Neural cell (in vitro differentiated cells): ENCODE measurements around the gene PDK2. TPM values are rescaled to one million over a fixed set of nuclear protein-coding genes. Genes with fewer than 3 reads are reported as not detected.

Experiments used
- H2AFZ ChIP-seq: fragments of 200-600, 300-800 bp; sonication (generic), shearing (Covaris generic); 2 replicates; pipeline ENCODE4 v1.6.0; 2014; ENCODE audit warnings: low read depth, mild to moderate bottlenecking, antibody characterized with exemption, low read length, moderate library complexity
- H3F3A ChIP-seq: fragments of 200-600 bp; shearing (Covaris generic); 2 replicates; pipeline ENCODE4 v1.6.1; 2016; ENCODE audit warnings: mild to moderate bottlenecking, moderate library complexity, mixed read lengths, antibody characterized with exemption, low read length; ENCODE audit not compliant: insufficient read depth, poor library complexity, severe bottlenecking
- H3K27ac ChIP-seq: fragments of 200-600, 300-800 bp; sonication (generic), shearing (Covaris generic); 2 replicates; pipeline ENCODE4 v1.5.1; 2014; ENCODE audit warnings: mild to moderate bottlenecking, low read length, moderate library complexity
- H3K27me3 ChIP-seq: fragments of 300-800, 200-600 bp; sonication (generic), shearing (Covaris generic); 2 replicates; pipeline ENCODE4 v1.6.0; 2014; ENCODE audit warnings: mild to moderate bottlenecking, low read depth, low read length, moderate library complexity; ENCODE audit not compliant: insufficient read depth
- H3K36me3 ChIP-seq: fragments of 300-800, 200-600 bp; sonication (generic), shearing (Covaris generic); 2 replicates; pipeline ENCODE4 v1.5.1; 2014; ENCODE audit warnings: mild to moderate bottlenecking, antibody characterized with exemption, low read length, moderate library complexity; ENCODE audit not compliant: insufficient read depth
- H3K4me2 ChIP-seq: fragments of 300-800, 200-600 bp; sonication (generic), shearing (Covaris generic); 2 replicates; pipeline ENCODE4 v1.6.0; 2014; ENCODE audit warnings: mild to moderate bottlenecking, low read length
- H3K4me3 ChIP-seq: fragments of 300-800, 200-600 bp; sonication (generic), shearing (Covaris generic); 2 replicates; pipeline ENCODE4 v1.5.1; 2014; ENCODE audit warnings: mild to moderate bottlenecking, low read length, moderate library complexity
- H3K79me2 ChIP-seq: fragments of 200-600 bp; shearing (Covaris generic); replicated peaks from 2 replicates; pipeline ENCODE4 v1.6.0; 2014; ENCODE audit warnings: mild to moderate bottlenecking, low read length, moderate library complexity; ENCODE audit not compliant: insufficient read depth
- H3K9ac ChIP-seq: fragments of 300-800, 200-600 bp; sonication (generic), shearing (Covaris generic); 2 replicates; pipeline ENCODE4 v1.6.1; 2016; ENCODE audit warnings: mild to moderate bottlenecking, low read length, mixed read lengths
- H3K9me2 ChIP-seq: fragments of 200-600 bp; shearing (Covaris generic); 2 replicates; pipeline ENCODE4 v1.6.1; 2016; ENCODE audit warnings: mild to moderate bottlenecking, low read length, mixed read lengths; ENCODE audit not compliant: insufficient read depth
- H3K9me3 ChIP-seq: fragments of 200-600, 300-800 bp; sonication (generic), shearing (Covaris generic); 2 replicates; pipeline ENCODE4 v1.6.1; 2016; ENCODE audit warnings: mild to moderate bottlenecking, mixed run types, low read length, moderate library complexity, mixed read lengths
- H4K20me1 ChIP-seq: fragments of 200-600 bp; shearing (Covaris generic); 2 replicates; pipeline ENCODE4 v1.6.1; 2016; ENCODE audit warnings: mild to moderate bottlenecking, mixed run types; ENCODE audit not compliant: insufficient read depth
- EP300 ChIP-seq: fragments of 450-650 bp; conservative IDR thresholded peaks from 2 replicates; pipeline ENCODE4 v1.6.1; 2014; ENCODE audit warnings: antibody characterized with exemption, mild to moderate bottlenecking, moderate library complexity; ENCODE audit not compliant: poor library complexity, severe bottlenecking
- EZH2 ChIP-seq: fragments of 200-600, 300-800 bp; shearing (Covaris generic), sonication (generic); IDR thresholded peaks from 2 replicates; pipeline ENCODE4 v1.6.1; 2014; ENCODE audit warnings: antibody characterized with exemption, low read length, borderline replicate concordance, mild to moderate bottlenecking; ENCODE audit not compliant: insufficient read depth, poor library complexity, severe bottlenecking
- MXI1 ChIP-seq: fragments of 450-650 bp; conservative IDR thresholded peaks from 2 replicates; pipeline ENCODE4 v1.6.1; 2014; ENCODE audit warnings: antibody characterized with exemption, mild to moderate bottlenecking; ENCODE audit not compliant: poor library complexity, severe bottlenecking
- POLR2AphosphoS5 ChIP-seq: IDR thresholded peaks from 2 replicates; pipeline ENCODE4 v1.6.1; 2012
- RAD21 ChIP-seq: fragments of 450-650 bp; conservative IDR thresholded peaks from 2 replicates; pipeline ENCODE4 v1.6.1; 2014; ENCODE audit warnings: antibody characterized with exemption, mild to moderate bottlenecking, moderate library complexity
- SMC3 ChIP-seq: fragments of 450-650 bp; conservative IDR thresholded peaks from 2 replicates; pipeline ENCODE4 v1.6.1; 2014; ENCODE audit warnings: antibody characterized with exemption, mild to moderate bottlenecking, moderate library complexity; ENCODE audit not compliant: poor library complexity
- TAF1 ChIP-seq: IDR thresholded peaks from 2 replicates; pipeline ENCODE4 v1.6.1; 2012; ENCODE audit warnings: low read depth
- polyA plus RNA-seq: library from polyadenylated mRNA; depleted of rRNA; stranded (reverse); fragments of >200 nt; gene quantifications from 2 replicates; pipeline ENCODE4 v1.2.3, GENCODE V29; 2014
- TF ChIP-seq, protein P1 (sequence below): IDR thresholded peaks from 2 replicates; pipeline ENCODE4 v1.6.1; 2012; ENCODE audit warnings: borderline replicate concordance

PDK2 gene
- polyA plus RNA-seq, 1 donor from 2014 or later = 36.2 TPM

DNA sequence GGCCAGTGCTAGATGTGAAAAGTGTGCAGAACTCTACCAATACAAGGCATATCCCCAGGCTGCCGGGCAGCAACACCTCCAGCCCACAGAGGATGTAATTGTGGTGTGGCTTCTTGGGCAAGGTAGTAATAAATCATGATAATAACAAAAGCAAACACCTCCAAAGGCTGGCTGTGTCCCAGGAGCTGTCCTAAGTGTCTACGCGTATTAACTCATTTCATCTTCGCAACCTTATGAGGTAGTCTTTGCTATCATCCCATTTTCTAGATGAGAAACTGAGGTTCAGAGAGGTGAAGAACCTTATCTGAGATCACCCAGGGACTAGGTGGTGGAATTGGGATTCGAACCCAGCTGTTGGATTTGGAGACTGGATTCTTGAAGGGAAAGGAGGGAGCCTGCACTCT, 5.3 kb downstream of the PDK2 start:
- Histone ChIP-seq H3K9ac (peak overlapping the region; percentile 58), H3K79me2 (peaks cover 8% of the 10 kb centered on the region), H3K27ac (peak overlapping the region; percentile 63), H3K9me3 (no peaks in the 10 kb centered on the region), H3K9me2 (no peaks in the 10 kb centered on the region), H3F3A (no peaks in the 10 kb centered on the region), H3K27me3 (no peaks in the 10 kb centered on the region), H4K20me1 (no peaks in the 10 kb centered on the region), H3K36me3 (no peaks in the 10 kb centered on the region), H3K4me3 (peak overlapping the region; percentile 48), H2AFZ (no peak overlapping the region), H3K4me2 (no peak overlapping the region)
- no peak for TF ChIP-seq MXI1
- TF ChIP-seq SMC3 = no peak
- no peak for TF ChIP-seq TAF1
- TF ChIP-seq, protein P1, sequence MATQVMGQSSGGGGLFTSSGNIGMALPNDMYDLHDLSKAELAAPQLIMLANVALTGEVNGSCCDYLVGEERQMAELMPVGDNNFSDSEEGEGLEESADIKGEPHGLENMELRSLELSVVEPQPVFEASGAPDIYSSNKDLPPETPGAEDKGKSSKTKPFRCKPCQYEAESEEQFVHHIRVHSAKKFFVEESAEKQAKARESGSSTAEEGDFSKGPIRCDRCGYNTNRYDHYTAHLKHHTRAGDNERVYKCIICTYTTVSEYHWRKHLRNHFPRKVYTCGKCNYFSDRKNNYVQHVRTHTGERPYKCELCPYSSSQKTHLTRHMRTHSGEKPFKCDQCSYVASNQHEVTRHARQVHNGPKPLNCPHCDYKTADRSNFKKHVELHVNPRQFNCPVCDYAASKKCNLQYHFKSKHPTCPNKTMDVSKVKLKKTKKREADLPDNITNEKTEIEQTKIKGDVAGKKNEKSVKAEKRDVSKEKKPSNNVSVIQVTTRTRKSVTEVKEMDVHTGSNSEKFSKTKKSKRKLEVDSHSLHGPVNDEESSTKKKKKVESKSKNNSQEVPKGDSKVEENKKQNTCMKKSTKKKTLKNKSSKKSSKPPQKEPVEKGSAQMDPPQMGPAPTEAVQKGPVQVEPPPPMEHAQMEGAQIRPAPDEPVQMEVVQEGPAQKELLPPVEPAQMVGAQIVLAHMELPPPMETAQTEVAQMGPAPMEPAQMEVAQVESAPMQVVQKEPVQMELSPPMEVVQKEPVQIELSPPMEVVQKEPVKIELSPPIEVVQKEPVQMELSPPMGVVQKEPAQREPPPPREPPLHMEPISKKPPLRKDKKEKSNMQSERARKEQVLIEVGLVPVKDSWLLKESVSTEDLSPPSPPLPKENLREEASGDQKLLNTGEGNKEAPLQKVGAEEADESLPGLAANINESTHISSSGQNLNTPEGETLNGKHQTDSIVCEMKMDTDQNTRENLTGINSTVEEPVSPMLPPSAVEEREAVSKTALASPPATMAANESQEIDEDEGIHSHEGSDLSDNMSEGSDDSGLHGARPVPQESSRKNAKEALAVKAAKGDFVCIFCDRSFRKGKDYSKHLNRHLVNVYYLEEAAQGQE = no peak
- no peak for TF ChIP-seq RAD21
- TF ChIP-seq POLR2AphosphoS5 = no peak
- no peak for TF ChIP-seq EP300
- no peak for TF ChIP-seq EZH2

DNA sequence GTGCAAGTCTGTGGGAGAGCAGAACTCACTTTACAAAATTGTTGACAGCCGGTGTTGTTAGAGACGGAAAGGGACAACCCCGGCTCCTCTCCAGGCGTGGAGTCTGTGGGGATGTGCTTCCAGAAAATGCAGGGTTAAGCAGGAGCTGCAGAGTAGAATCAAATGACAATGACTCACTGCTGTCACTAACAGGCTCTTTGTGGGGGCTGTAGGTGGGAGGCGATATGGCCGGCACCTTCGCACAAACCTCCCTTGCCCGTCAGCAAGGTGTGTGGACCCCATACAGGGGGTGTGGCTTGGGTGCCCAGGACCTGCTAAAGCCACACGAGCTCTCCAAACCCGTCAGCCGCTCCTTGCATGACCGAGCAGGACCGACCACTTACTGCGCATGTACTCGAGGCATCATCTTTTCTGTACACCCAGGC, 5.8 kb downstream of the PDK2 start:
- Histone ChIP-seq H2AFZ (no peak overlapping the region), H3K27me3 (no peaks in the 10 kb centered on the region), H3K9me3 (no peaks in the 10 kb centered on the region), H3K36me3 (no peaks in the 10 kb centered on the region), H3K27ac (peak overlapping the region; percentile 63), H3K4me2 (no peak overlapping the region), H4K20me1 (no peaks in the 10 kb centered on the region), H3K4me3 (peak overlapping the region; percentile 48), H3F3A (no peaks in the 10 kb centered on the region), H3K9me2 (no peaks in the 10 kb centered on the region), H3K9ac (peak overlapping the region; percentile 58), H3K79me2 (peaks cover 3% of the 10 kb centered on the region)
- peak; percentile 35 for TF ChIP-seq POLR2AphosphoS5
- TF ChIP-seq SMC3 = no peak

DNA sequence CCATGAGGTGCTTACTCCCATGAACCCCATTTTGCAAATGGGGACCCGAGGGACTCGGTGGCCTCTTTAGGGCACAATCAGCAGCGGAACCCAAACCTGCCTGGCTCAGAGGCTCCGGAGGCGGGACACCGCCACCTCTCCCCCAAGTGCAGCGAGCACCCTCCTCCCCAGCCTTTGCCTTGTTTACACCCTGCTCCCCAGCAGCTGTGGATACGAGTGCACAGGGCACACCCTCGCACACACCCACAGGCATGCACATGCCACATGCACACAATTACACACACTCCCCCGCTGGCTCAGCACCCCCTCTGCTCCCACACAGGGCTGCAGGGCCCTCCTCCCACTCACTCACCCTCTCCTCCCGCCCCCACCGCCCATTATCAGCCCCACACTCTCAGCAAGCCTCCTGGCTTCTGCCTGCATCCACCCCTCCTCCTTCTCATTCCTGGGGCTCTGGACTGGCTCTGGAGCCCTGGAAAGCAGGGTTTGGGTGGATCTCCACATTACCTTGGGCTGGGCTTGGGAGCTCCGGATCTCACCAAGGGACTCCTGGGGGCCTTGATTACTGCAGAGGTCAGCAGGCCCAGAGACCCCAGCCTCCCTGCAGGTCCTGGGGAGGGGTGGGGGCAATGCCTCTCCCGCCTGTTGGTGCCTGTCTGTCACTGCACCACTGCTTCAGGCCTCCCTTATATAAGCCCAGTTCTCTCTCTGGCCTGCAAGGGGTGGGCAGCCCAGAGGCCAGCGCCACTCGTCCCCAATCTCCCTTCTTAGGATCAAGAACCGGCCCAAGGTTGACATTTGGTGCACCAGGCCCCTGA, 6.4 kb downstream of the PDK2 start:
- TF ChIP-seq MXI1 (no peak), RAD21 (no peak)
- peak overlapping the region; percentile 58 for H3K9ac ChIP-seq
- peak overlapping the region; percentile 48 for H3K4me3 ChIP-seq
- H3K27ac ChIP-seq = peak overlapping the region; percentile 63
- H3K4me2 ChIP-seq = no peak overlapping the region
- H3K79me2 ChIP-seq = no peaks in the 10 kb centered on the region
- H3K9me3 ChIP-seq = no peaks in the 10 kb centered on the region
- H3F3A ChIP-seq = no peaks in the 10 kb centered on the region
- no peaks in the 10 kb centered on the region for H3K9me2 ChIP-seq
- no peaks in the 10 kb centered on the region for H3K36me3 ChIP-seq
- no peaks in the 10 kb centered on the region for H3K27me3 ChIP-seq
- H4K20me1 ChIP-seq = no peaks in the 10 kb centered on the region
- H2AFZ ChIP-seq = no peak overlapping the region
